H1 (cell line): ENCODE measurements around the gene TNC. TPM values are rescaled to one million over a fixed set of nuclear protein-coding genes. Genes with fewer than 3 reads are reported as not detected.

Experiments
- BRCA1 ChIP-seq: IDR thresholded peaks from 2 replicates; pipeline ENCODE4 v1.6.1; 2012; ENCODE audit warnings: low read depth, low read length, improper control_type of control experiment
- CTBP2 ChIP-seq: IDR thresholded peaks from 2 replicates; pipeline ENCODE4 v1.7.0; 2011; ENCODE audit warnings: borderline replicate concordance, mild to moderate bottlenecking, moderate library complexity, mixed read lengths, low read length; ENCODE audit not compliant: insufficient read depth, insufficient read length
- KDM1A ChIP-seq: fragments of 200-600, 300-600 bp; sonication (generic); IDR thresholded peaks from 2 replicates; pipeline ENCODE4 v1.7.1; 2016; ENCODE audit warnings: mild to moderate bottlenecking, low read length, borderline replicate concordance
- POLR2A ChIP-seq, 2 experiments: IDR thresholded peaks; 1 replicate in 1 of 2; 2 replicates in 1 of 2; pipeline ENCODE4 v1.6.1; 2011; ENCODE audit warnings: low read depth in 2 of 2, low read length in 2 of 2, mild to moderate bottlenecking in 2 of 2; ENCODE audit errors: control extremely low read depth in 1 of 2
- SRF ChIP-seq: IDR thresholded peaks from 2 replicates; pipeline ENCODE4 v1.6.1; 2011; ENCODE audit warnings: mild to moderate bottlenecking, low read depth, low read length, moderate library complexity
- TAF7 ChIP-seq: optimal IDR thresholded peaks from 2 replicates; pipeline ENCODE3; 2011; ENCODE audit warnings: low read depth, mild to moderate bottlenecking, inconsistent platforms, low read length, moderate library complexity, borderline replicate concordance
- polyA plus RNA-seq, 7 experiments: library from polyadenylated mRNA; depleted of rRNA in 3 of 7; stranded (reverse) in 5 of 7; unstranded in 2 of 7; fragments of >200 nt in 5 of 7; fragments of 200-250 nt in 2 of 7; gene quantifications; 1 replicate in 5 of 7; 2 replicates in 1 of 7; 4 replicates in 1 of 7; pipeline versions ENCODE4 v1.2.1 to v1.2.3, GENCODE V29; 2011 to 2013; ENCODE audit warnings: missing spikeins in 2 of 7, mixed read lengths in 2 of 7
- total RNA-seq: library from RNA; stranded (reverse); fragmentation: NEBNext Ultra II Directional; extraction: Animal tissue kit (Norgen Biotek cat#: 25700); gene quantifications from 2 replicates; pipeline ENCODE4 v1.2.1, GENCODE V29; 2021
- TF ChIP-seq, protein P1 (sequence below): fragments of 300-600 bp; sonication (generic); IDR thresholded peaks from 2 replicates; pipeline ENCODE4 v1.7.1; 2012; ENCODE audit warnings: low read length, moderate library complexity, mild to moderate bottlenecking, inconsistent platforms; ENCODE audit not compliant: insufficient replicate concordance

TNC gene
- total and polyA plus RNA-seq, 2 of the 8 experiments (the other 6 are each of a cell fraction or from before 2014, with no cell fraction given) = 6.2 to 11.4 TPM

DNA sequence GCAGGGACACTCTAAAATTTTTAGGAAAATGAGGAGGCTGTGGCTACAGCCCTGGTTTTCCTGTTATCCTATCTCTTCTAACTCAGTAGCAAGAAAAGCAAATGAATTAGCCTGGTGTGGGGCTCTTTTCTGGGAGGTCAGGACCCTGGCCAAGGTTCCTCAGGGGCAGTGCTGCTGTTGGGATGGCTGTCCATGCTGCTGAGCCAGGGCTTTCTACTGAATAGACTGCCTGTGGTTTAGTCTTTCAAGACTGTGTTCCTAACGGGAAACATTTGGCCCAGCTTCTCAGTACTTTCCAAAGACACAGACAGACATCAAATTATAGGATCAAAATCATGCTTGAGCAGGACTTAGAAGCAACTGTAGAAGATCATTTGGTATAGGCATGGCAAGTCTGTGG, 18.1 kb downstream of the TNC start (continued):
- TF ChIP-seq, protein P1, sequence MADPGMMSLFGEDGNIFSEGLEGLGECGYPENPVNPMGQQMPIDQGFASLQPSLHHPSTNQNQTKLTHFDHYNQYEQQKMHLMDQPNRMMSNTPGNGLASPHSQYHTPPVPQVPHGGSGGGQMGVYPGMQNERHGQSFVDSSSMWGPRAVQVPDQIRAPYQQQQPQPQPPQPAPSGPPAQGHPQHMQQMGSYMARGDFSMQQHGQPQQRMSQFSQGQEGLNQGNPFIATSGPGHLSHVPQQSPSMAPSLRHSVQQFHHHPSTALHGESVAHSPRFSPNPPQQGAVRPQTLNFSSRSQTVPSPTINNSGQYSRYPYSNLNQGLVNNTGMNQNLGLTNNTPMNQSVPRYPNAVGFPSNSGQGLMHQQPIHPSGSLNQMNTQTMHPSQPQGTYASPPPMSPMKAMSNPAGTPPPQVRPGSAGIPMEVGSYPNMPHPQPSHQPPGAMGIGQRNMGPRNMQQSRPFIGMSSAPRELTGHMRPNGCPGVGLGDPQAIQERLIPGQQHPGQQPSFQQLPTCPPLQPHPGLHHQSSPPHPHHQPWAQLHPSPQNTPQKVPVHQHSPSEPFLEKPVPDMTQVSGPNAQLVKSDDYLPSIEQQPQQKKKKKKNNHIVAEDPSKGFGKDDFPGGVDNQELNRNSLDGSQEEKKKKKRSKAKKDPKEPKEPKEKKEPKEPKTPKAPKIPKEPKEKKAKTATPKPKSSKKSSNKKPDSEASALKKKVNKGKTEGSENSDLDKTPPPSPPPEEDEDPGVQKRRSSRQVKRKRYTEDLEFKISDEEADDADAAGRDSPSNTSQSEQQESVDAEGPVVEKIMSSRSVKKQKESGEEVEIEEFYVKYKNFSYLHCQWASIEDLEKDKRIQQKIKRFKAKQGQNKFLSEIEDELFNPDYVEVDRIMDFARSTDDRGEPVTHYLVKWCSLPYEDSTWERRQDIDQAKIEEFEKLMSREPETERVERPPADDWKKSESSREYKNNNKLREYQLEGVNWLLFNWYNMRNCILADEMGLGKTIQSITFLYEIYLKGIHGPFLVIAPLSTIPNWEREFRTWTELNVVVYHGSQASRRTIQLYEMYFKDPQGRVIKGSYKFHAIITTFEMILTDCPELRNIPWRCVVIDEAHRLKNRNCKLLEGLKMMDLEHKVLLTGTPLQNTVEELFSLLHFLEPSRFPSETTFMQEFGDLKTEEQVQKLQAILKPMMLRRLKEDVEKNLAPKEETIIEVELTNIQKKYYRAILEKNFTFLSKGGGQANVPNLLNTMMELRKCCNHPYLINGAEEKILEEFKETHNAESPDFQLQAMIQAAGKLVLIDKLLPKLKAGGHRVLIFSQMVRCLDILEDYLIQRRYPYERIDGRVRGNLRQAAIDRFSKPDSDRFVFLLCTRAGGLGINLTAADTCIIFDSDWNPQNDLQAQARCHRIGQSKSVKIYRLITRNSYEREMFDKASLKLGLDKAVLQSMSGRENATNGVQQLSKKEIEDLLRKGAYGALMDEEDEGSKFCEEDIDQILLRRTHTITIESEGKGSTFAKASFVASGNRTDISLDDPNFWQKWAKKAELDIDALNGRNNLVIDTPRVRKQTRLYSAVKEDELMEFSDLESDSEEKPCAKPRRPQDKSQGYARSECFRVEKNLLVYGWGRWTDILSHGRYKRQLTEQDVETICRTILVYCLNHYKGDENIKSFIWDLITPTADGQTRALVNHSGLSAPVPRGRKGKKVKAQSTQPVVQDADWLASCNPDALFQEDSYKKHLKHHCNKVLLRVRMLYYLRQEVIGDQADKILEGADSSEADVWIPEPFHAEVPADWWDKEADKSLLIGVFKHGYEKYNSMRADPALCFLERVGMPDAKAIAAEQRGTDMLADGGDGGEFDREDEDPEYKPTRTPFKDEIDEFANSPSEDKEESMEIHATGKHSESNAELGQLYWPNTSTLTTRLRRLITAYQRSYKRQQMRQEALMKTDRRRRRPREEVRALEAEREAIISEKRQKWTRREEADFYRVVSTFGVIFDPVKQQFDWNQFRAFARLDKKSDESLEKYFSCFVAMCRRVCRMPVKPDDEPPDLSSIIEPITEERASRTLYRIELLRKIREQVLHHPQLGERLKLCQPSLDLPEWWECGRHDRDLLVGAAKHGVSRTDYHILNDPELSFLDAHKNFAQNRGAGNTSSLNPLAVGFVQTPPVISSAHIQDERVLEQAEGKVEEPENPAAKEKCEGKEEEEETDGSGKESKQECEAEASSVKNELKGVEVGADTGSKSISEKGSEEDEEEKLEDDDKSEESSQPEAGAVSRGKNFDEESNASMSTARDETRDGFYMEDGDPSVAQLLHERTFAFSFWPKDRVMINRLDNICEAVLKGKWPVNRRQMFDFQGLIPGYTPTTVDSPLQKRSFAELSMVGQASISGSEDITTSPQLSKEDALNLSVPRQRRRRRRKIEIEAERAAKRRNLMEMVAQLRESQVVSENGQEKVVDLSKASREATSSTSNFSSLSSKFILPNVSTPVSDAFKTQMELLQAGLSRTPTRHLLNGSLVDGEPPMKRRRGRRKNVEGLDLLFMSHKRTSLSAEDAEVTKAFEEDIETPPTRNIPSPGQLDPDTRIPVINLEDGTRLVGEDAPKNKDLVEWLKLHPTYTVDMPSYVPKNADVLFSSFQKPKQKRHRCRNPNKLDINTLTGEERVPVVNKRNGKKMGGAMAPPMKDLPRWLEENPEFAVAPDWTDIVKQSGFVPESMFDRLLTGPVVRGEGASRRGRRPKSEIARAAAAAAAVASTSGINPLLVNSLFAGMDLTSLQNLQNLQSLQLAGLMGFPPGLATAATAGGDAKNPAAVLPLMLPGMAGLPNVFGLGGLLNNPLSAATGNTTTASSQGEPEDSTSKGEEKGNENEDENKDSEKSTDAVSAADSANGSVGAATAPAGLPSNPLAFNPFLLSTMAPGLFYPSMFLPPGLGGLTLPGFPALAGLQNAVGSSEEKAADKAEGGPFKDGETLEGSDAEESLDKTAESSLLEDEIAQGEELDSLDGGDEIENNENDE = no peak
- no peak for TF ChIP-seq TAF7
- TF ChIP-seq BRCA1 = no peak
- no peak for TF ChIP-seq POLR2A (IDR thresholded peaks at IDR 0.05; ENCODE audit: control extremely low read depth in 1 of 2, low read depth in 2 of 2, low read length in 2 of 2)
- TF ChIP-seq KDM1A = no peak
- no peak for TF ChIP-seq CTBP2
- no peak for TF ChIP-seq SRF
